HG02852 (cell line): ENCODE measurements around the gene ALDH9A1.
A peak's percentile ranks its signal among the peaks of the same experiment; 100 is the strongest.
"Not testable (repeated sequence)": the region's sequence is repeated elsewhere in the genome, so short reads cannot be mapped to it uniquely, and the experiment has no call there.

Experiments
- ATAC-seq: cut with Tn5 transposase; IDR thresholded peaks from one replicate; pipeline ENCODE4 v1.9.1; 2021; ENCODE audit warnings: mild to moderate bottlenecking, moderate library complexity; ENCODE audit not compliant: unreplicated experiment

The ALDH9A1 gene

GRCh38 chr1:165697881-165698760, at the start of gene ALDH9A1:
ALDH9A1 (minus strand) TSS chr1:165698562; CDS start chr1:165698558, 4 bp downstream.
- ATAC-seq: peak; percentile 90

- ATAC-seq: no peak
Measured at GRCh38 chr1:165747632-165748447, 49.5 kb upstream of the ALDH9A1 start.

GRCh38 chr1:165744913-165745312, 46.6 kb upstream of the ALDH9A1 start:
- ATAC-seq: not testable (repeated sequence)

GRCh38 chr1:165742194-165742593, 43.8 kb upstream of the ALDH9A1 start:
- ATAC-seq: no peak

- ATAC-seq: peak; percentile 97
Measured at GRCh38 chr1:165738794-165739193, 40.4 kb upstream of the ALDH9A1 start.

- ATAC-seq: no peak
Measured at GRCh38 chr1:165737196-165737595, 38.8 kb upstream of the ALDH9A1 start.

GRCh38 chr1:165734906-165735305, 36.5 kb upstream of the ALDH9A1 start:
- no peak for ATAC-seq

- ATAC-seq: no peak
Measured at GRCh38 chr1:165726841-165727240, 28.5 kb upstream of the ALDH9A1 start.

- no peak for ATAC-seq
Measured at GRCh38 chr1:165726169-165726568, 27.8 kb upstream of the ALDH9A1 start.

- peak; percentile 61 for ATAC-seq
Measured at GRCh38 chr1:165717918-165718515, 19.7 kb upstream of the ALDH9A1 start.

GRCh38 chr1:165716265-165717051, 18.1 kb upstream of the ALDH9A1 start:
- ATAC-seq: not testable (repeated sequence)

GRCh38 chr1:165712764-165713163, 14.4 kb upstream of the ALDH9A1 start:
- no peak for ATAC-seq

- no peak for ATAC-seq
Measured at GRCh38 chr1:165707984-165708706, 9.8 kb upstream of the ALDH9A1 start.

GRCh38 chr1:165703648-165704047, 5.3 kb upstream of the ALDH9A1 start:
- no peak for ATAC-seq

GRCh38 chr1:165701922-165702321, 3.6 kb upstream of the ALDH9A1 start:
- not testable (repeated sequence) for ATAC-seq

- no peak for ATAC-seq
Measured at GRCh38 chr1:165699577-165699976, 1.2 kb upstream of the ALDH9A1 start.

- no peak for ATAC-seq
Measured at GRCh38 chr1:165698761-165699052, 345 bp upstream of the ALDH9A1 start.

- ATAC-seq: no peak
Measured at GRCh38 chr1:165697491-165697880, 876 bp downstream of the ALDH9A1 start.

- no peak for ATAC-seq
Measured at GRCh38 chr1:165696625-165697100, 1.7 kb downstream of the ALDH9A1 start.

- no peak for ATAC-seq
Measured at GRCh38 chr1:165695031-165695430, 3.3 kb downstream of the ALDH9A1 start.
